Measurements from ENCODE around the gene IFT25. TPM values are rescaled to one million over a fixed set of nuclear protein-coding genes. Genes with fewer than 3 reads are reported as not detected.

Gene IFT25
- total and polyA plus RNA-seq, 2 experiments from 2014 or later: 28.2 to 109 TPM

GRCh38 chr1:53892911-53893310 lies 52.6 kb downstream of the IFT25 start:
- no peaks in the 10 kb centered on the region for H3K9me2 ChIP-seq (ENCODE audit: insufficient read depth)
- H3K27me3 Mint-ChIP-seq (ENCODE audit: insufficient read depth, low read depth, poor library complexity): peaks cover 10% of the 10 kb centered on the region
- no peak overlapping the region for H2AFZ ChIP-seq
- TF ChIP-seq CTCF (conservative IDR thresholded peaks at IDR 0.05; ENCODE audit: low read depth in 2 of 2) (no peak), ETS1 (IDR thresholded peaks at IDR 0.05) (no peak), REST (IDR thresholded peaks at IDR 0.05; ENCODE audit: unreplicated experiment) (no peak), ZNF114 (CRISPR knock-in tag; IDR thresholded peaks at IDR 0.05) (no peak), JUNB (IDR thresholded peaks at IDR 0.05; ENCODE audit: unreplicated experiment) (no peak), NANOG (IDR thresholded peaks at IDR 0.05; ENCODE audit: borderline replicate concordance) (no peak), POLR2AphosphoS5 (IDR thresholded peaks at IDR 0.05; ENCODE audit: low read depth) (no peak), EZH2phosphoT487 (IDR thresholded peaks at IDR 0.05; ENCODE audit: unreplicated experiment) (no peak)
- H4K20me1 ChIP-seq (replicated peaks; ENCODE audit: insufficient read depth): no peaks in the 10 kb centered on the region
- H3K4me3 ChIP-seq: no peak overlapping the region
- no peaks in the 10 kb centered on the region for H3K36me3 Mint-ChIP-seq (ENCODE audit: low read depth)
- H3K4me3 Mint-ChIP-seq: no peak overlapping the region
- no peak overlapping the region for H3K4me2 ChIP-seq
- peaks cover 5% of the 10 kb centered on the region; the same call in 1 of the 2 replicates for H3K4me1 ChIP-seq (ENCODE audit: insufficient read depth)
- peaks cover 10% of the 10 kb centered on the region; the same call in 2 of the 3 replicates for H3K4me1 Mint-ChIP-seq
- no peaks in the 10 kb centered on the region for H3K27me3 ChIP-seq (ENCODE audit: insufficient read depth)
- no peak for DNase-seq (ENCODE audit: low spot score)
- H3K9me3 Mint-ChIP-seq: no peaks in the 10 kb centered on the region
- H3K79me2 ChIP-seq (replicated peaks; ENCODE audit: insufficient read depth): no peaks in the 10 kb centered on the region
- no peak for ATAC-seq
- H3K36me3 ChIP-seq (ENCODE audit: insufficient read depth): no peaks in the 10 kb centered on the region; the same call in 1 of the 2 replicates
- no peak overlapping the region for H3K27ac Mint-ChIP-seq
- no peak overlapping the region for H3K27ac ChIP-seq (ENCODE audit: low read depth)
- no peaks in the 10 kb centered on the region; the same call in 1 of the 2 replicates for H3F3A ChIP-seq (replicated peaks; ENCODE audit: low read depth)

- no peaks in the 10 kb centered on the region; the same call in 1 of the 2 replicates for H3F3A ChIP-seq (replicated peaks; ENCODE audit: low read depth)
- no peak overlapping the region for H3K4me2 ChIP-seq
- H3K4me3 ChIP-seq: no peak overlapping the region
- H3K79me2 ChIP-seq (replicated peaks; ENCODE audit: insufficient read depth): no peaks in the 10 kb centered on the region
- H3K27ac ChIP-seq (ENCODE audit: low read depth): no peak overlapping the region
- H4K20me1 ChIP-seq (replicated peaks; ENCODE audit: insufficient read depth): no peaks in the 10 kb centered on the region
- peak overlapping the region; percentile 69; the same call in 1 of the 2 replicates for H2AFZ ChIP-seq
- no peaks in the 10 kb centered on the region; the same call in 1 of the 2 replicates for H3K36me3 ChIP-seq (ENCODE audit: insufficient read depth)
- no peaks in the 10 kb centered on the region for H3K9me2 ChIP-seq (ENCODE audit: insufficient read depth)
- Mint-ChIP-seq H3K4me1 (peaks cover 10% of the 10 kb centered on the region; the same call in 2 of the 3 replicates), H3K27me3 (ENCODE audit: insufficient read depth, low read depth, poor library complexity) (peaks cover 10% of the 10 kb centered on the region), H3K9me3 (no peaks in the 10 kb centered on the region), H3K27ac (no peak overlapping the region), H3K36me3 (ENCODE audit: low read depth) (peaks cover 3% of the 10 kb centered on the region; the same call in 2 of the 3 replicates), H3K4me3 (no peak overlapping the region)
- DNase-seq (ENCODE audit: low spot score): no peak
- no peaks in the 10 kb centered on the region for H3K27me3 ChIP-seq (ENCODE audit: insufficient read depth)
- peaks cover 5% of the 10 kb centered on the region; the same call in 1 of the 2 replicates for H3K4me1 ChIP-seq (ENCODE audit: insufficient read depth)
- ATAC-seq: no peak
- TF ChIP-seq JUNB (IDR thresholded peaks at IDR 0.05; ENCODE audit: unreplicated experiment) (no peak), POLR2AphosphoS5 (IDR thresholded peaks at IDR 0.05; ENCODE audit: low read depth) (no peak), EZH2phosphoT487 (IDR thresholded peaks at IDR 0.05; ENCODE audit: unreplicated experiment) (no peak), CREB1 (CRISPR knock-in tag; IDR thresholded peaks at IDR 0.05; ENCODE audit: low read depth) (no peak), ETS1 (IDR thresholded peaks at IDR 0.05) (no peak), REST (IDR thresholded peaks at IDR 0.05; ENCODE audit: unreplicated experiment) (no peak)
These were observed 53.8 kb downstream of the IFT25 start for GRCh38 chr1:53891678-53892077.

Data from GM23338 (cell line).